SK-N-SH treated with all-trans-retinoic acid at 6 μM for 48 hours (cell line): Measurements from ENCODE around the gene DDX50.

Source experiments
- ARNTL ChIP-seq: fragments of 450-650 bp; formaldehyde crosslinking; IDR thresholded peaks from 2 replicates; pipeline ENCODE4 v1.5.0; 2020; ENCODE audit warnings: low read depth, mild to moderate bottlenecking, moderate library complexity, borderline replicate concordance
- BACH2 ChIP-seq: fragments of 250-450 bp; sonication (Bioruptor Pico); IDR thresholded peaks from 2 replicates; pipeline ENCODE4 v1.9.0; 2021; ENCODE audit warnings: mild to moderate bottlenecking, borderline replicate concordance
- CREB5 ChIP-seq: fragments of 250-450 bp; sonication (Bioruptor Pico); IDR thresholded peaks from 2 replicates; pipeline ENCODE4 v1.5.1; 2020; ENCODE audit warnings: low read depth, mild to moderate bottlenecking, moderate library complexity
- CSDC2 ChIP-seq: fragments of 250-450 bp; sonication (Bioruptor Pico); IDR thresholded peaks from 2 replicates; pipeline ENCODE4 v1.5.0; 2020; ENCODE audit warnings: mild to moderate bottlenecking, moderate library complexity
- ISL1 ChIP-seq: fragments of 250-450 bp; sonication (Bioruptor Pico); IDR thresholded peaks from 2 replicates; pipeline ENCODE4 v2.1.2; 2022; ENCODE audit warnings: mild to moderate bottlenecking, moderate library complexity
- PATZ1 ChIP-seq: fragments of 250-450 bp; sonication (Bioruptor Pico); IDR thresholded peaks from 2 replicates; pipeline ENCODE4 v1.8.0; 2020; ENCODE audit warnings: mild to moderate bottlenecking, moderate library complexity, borderline replicate concordance
- RARB ChIP-seq: fragments of 250-450 bp; sonication (Bioruptor Pico); IDR thresholded peaks from 2 replicates; pipeline ENCODE4 v1.8.0; 2021; ENCODE audit warnings: mild to moderate bottlenecking, moderate library complexity
- ZC3H10 ChIP-seq: fragments of 250-450 bp; sonication (Bioruptor Pico); IDR thresholded peaks from 2 replicates; pipeline ENCODE4 v1.5.1; 2021; ENCODE audit warnings: mild to moderate bottlenecking, moderate library complexity
- ZFP3 ChIP-seq: fragments of 250-450 bp; sonication (Bioruptor Pico); IDR thresholded peaks from 2 replicates; pipeline ENCODE4 v1.5.0; 2020; ENCODE audit warnings: mild to moderate bottlenecking, moderate library complexity
- ZFP30 ChIP-seq: fragments of 450-650 bp; formaldehyde crosslinking; IDR thresholded peaks from 2 replicates; pipeline ENCODE4 v1.5.0; 2022; ENCODE audit warnings: mild to moderate bottlenecking, moderate library complexity
- ZNF70 ChIP-seq: fragments of 450-650 bp; formaldehyde crosslinking; IDR thresholded peaks from 2 replicates; pipeline ENCODE4 v1.5.0; 2020; ENCODE audit warnings: mild to moderate bottlenecking, moderate library complexity
- TF ChIP-seq, protein P1 (sequence below): fragments of 250-450 bp; sonication (Bioruptor Pico); IDR thresholded peaks from 2 replicates; pipeline ENCODE4 v1.5.1; 2021; ENCODE audit warnings: mild to moderate bottlenecking, moderate library complexity
- TF ChIP-seq, protein P2 (sequence below): fragments of 250-450 bp; sonication (Bioruptor Pico); IDR thresholded peaks from 2 replicates; pipeline ENCODE4 v1.8.0; 2021; ENCODE audit warnings: low read depth, mild to moderate bottlenecking, moderate library complexity, borderline replicate concordance

- TF ChIP-seq CSDC2, result no peak
- no peak for TF ChIP-seq RARB (CRISPR knock-in tag)
- TF ChIP-seq ZFP30 (CRISPR knock-in tag), result no peak
- no peak for TF ChIP-seq ARNTL (CRISPR knock-in tag)
- no peak for TF ChIP-seq PATZ1 (CRISPR knock-in tag)
- no peak for TF ChIP-seq BACH2 (CRISPR knock-in tag)
- no peak for TF ChIP-seq ZC3H10
- TF ChIP-seq, protein P1, sequence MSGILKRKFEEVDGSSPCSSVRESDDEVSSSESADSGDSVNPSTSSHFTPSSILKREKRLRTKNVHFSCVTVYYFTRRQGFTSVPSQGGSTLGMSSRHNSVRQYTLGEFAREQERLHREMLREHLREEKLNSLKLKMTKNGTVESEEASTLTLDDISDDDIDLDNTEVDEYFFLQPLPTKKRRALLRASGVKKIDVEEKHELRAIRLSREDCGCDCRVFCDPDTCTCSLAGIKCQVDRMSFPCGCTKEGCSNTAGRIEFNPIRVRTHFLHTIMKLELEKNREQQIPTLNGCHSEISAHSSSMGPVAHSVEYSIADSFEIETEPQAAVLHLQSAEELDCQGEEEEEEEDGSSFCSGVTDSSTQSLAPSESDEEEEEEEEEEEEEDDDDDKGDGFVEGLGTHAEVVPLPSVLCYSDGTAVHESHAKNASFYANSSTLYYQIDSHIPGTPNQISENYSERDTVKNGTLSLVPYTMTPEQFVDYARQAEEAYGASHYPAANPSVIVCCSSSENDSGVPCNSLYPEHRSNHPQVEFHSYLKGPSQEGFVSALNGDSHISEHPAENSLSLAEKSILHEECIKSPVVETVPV (CRISPR knock-in tag), result no peak
- TF ChIP-seq ISL1, result no peak
- TF ChIP-seq, protein P2, sequence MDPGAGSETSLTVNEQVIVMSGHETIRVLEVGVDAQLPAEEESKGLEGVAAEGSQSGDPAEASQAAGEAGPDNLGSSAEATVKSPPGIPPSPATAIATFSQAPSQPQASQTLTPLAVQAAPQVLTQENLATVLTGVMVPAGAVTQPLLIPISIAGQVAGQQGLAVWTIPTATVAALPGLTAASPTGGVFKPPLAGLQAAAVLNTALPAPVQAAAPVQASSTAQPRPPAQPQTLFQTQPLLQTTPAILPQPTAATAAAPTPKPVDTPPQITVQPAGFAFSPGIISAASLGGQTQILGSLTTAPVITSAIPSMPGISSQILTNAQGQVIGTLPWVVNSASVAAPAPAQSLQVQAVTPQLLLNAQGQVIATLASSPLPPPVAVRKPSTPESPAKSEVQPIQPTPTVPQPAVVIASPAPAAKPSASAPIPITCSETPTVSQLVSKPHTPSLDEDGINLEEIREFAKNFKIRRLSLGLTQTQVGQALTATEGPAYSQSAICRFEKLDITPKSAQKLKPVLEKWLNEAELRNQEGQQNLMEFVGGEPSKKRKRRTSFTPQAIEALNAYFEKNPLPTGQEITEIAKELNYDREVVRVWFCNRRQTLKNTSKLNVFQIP (CRISPR knock-in tag), result no peak
- TF ChIP-seq ZFP3 (CRISPR knock-in tag), result no peak
- no peak for TF ChIP-seq CREB5 (CRISPR knock-in tag)
- TF ChIP-seq ZNF70 (CRISPR knock-in tag), result no peak
These were observed 31.5 kb upstream of the DDX50 start for GRCh38 chr10:68869623-68870022.
